CD4-positive, alpha-beta T cell treated with Interleukin-17A for 1 hour (primary cell): ENCODE data around the gene PHLDB1.
"Not testable (repeated sequence)": the region's sequence is repeated elsewhere in the genome, so short reads cannot be mapped to it uniquely, and the experiment has no call there.

Experiments used
- DNase-seq: peaks from one replicate; pipeline ENCODE4 v3.0.0-alpha.2; 2020

PHLDB1 gene

DNA sequence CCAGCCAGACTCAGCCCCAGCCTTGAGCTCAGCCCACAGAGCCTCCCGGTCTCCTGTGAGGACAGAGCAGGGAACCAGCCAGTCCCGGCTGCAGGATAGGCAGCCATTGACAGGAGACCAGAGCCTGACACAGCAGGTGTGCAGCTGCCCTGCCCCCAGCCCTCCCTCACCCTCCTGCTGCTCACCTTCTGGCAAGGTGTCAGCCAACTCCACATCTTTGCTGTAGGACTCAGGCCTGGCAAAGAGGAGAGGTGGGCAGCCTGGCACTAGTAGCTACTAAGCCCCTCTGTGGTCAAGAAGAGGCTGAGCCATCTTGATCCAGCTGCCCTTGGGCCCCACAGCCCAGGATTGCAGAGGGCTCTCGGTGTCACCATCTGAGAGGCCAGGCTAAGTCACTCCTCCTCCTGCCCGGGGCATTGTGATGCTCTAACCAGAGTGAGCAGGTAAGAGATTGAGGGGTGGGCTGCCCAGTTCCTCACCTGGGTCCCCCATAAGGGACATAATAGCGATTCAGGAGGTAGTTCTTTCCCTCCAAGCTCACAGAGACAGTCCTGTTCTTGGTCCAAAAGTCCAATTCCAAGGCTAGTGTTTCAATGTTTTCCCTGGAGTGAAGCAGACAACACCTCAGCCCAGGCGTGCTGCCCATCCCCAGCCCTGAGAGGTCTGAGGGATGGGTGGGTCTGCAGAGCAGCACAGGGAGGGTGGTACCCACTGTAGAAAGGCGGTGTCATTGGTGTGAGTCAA is 53.4 kb downstream of the PHLDB1 start:
- no peak for DNase-seq

DNA sequence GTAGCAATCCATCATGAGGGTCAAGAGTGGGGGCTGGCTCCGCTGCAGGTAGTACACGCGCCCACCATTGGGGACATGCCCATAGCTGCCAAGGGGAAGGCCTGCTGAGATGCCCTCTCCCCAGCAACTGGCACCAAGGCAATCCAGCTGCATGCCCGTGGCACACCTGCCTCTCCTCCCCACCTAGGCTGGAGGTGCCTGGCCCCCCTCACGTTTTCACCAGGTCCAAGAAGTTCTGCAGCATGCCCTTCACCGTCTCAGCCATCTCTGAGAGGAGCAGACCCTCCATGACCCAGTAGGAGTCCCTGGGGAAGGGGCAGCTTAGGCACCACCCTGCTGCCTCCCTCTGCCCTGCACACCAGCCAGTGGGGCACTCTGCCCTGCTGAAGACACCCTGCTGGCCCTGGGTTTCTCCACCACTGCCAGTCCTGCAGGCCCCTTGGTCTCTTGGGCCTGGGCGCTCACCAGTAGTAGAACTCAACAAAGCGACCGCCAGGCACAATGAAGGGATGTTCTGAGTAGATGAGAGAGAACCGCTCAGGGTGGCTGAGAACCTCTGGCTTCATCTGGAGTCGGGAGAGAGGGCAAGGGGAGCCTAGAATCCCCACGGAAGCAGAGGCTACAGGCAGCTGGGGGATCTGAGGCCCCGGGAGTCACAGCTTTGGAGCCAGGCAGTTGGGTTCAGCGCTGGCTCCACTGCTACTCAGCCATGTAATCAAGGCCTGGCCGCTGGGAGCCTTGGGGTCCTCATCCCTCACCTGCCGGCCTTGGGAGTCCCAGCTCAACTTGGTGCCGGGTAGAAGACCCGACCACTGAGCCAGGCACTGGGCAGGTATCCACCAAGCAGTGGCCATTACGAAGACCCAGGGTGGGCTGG is 54.2 kb downstream of the PHLDB1 start:
- no peak for DNase-seq

GRCh38 chr11:118662401-118663271 is 55.2 kb downstream of the PHLDB1 start:
- no peak for DNase-seq

GRCh38 chr11:118663381-118663780 is 56.0 kb downstream of the PHLDB1 start:
- DNase-seq, result no peak

DNA sequence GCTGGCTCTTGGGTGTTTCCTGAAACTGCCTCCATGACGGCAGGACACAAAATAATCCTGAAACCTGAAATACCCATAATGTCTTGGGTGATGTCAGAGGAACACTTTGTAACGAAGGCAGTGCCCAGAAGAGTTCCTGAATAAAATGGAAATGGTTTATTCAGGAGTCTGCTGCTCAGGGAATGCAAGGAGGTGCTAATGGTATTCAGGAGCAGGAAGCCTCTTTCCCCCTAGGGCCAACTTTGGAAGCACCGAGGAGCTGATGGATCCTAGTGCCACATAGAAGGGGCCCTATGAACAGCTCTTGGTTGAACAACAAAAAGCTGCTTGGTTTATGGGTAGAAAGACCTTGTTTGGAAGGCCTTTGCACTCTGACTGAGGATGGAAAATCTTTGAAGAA is 56.5 kb downstream of the PHLDB1 start:
- DNase-seq, result no peak

GRCh38 chr11:118666371-118666770 is 59.0 kb downstream of the PHLDB1 start:
- no peak for DNase-seq

DNA sequence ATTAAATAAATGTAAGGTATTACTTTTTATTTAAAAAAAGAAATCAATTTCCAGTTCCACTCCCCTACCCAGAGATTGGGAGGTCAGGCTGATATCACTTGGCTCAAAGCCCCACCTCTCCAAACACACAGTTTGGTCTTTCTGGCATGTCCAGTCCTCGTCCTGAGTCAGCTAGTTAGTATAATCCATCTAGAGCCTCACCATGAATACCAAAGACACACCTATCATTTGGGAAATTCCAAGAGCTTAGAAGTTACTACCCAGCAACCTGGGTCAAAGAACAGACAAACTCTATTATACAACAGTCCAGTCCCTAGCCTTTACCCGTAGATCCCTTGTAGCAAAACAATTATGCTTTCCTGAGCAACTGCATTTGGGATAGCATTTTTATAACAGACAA is 62.6 kb downstream of the PHLDB1 start:
- DNase-seq, result no peak

DNA sequence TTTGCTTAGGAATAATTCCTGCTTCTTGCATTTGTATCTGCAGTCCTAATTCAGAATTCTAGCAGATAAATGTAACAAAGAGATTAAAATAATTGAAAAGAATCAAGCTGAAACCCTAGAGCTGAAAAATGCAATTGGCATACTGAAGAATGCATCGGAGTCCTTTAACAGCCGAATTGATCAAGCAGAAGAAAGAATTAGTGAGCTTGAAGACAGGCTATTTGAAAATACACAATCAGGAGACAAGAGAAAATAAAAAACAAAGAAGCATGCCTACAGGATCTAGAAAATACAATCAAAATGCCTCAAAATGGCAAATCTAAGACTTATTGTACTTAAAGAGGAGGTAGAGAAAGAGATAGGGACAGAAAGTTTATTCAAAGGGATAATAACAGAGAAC is 63.8 kb downstream of the PHLDB1 start:
- DNase-seq, result no peak

DNA sequence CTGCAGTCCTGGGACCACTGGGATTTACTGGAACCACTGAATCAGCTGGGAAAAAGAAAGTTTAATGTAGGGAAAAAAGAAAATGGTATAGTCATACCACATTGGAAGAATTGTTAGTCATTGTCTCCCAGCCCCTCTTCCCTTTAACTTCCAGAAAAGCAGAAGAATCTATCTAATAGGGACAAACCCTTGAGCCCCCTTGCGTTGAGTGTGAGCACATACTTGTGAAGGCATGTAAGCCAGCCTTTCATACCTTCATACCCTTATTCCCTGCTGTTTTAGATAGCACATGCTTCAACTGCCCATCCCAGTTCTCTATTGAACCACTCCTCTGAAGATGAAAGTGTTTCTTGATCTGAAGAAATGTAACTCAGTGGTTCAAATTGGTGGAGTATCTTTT is 65.4 kb downstream of the PHLDB1 start:
- no peak for DNase-seq

DNA sequence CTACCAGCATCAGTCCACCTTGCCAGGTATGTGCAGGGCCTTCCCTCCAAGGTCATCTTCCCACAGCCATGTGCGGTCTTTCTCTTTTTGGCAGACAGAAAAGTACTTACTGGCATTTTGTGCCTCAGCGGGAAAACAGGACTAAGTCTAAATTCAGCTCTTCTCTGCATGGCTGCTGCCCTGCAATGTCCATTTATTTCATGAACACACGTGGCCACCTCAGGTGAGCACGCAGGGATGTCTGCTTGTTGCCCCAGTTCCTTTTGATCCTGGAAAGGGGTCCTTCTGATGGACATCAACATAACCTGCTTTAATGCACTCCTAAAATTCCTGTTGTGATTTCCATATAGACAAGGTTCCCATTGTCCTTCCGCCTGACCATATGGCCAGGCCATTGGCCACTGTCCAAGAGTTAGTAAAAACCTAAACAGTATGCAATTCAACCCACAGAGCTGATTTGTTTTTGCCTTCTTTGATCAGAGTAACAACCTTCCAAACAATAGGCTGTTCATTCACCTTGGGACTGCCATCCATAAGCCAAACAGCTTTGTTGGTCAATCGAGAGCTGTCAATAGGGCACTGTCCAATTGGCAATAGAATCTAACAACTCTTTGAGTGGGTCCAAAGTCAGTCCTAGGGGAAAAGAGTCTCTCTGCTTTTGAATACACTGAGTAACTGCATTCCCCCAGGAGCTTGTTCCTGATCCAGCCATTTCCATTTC is 66.1 kb downstream of the PHLDB1 start:
- no peak for DNase-seq

DNA sequence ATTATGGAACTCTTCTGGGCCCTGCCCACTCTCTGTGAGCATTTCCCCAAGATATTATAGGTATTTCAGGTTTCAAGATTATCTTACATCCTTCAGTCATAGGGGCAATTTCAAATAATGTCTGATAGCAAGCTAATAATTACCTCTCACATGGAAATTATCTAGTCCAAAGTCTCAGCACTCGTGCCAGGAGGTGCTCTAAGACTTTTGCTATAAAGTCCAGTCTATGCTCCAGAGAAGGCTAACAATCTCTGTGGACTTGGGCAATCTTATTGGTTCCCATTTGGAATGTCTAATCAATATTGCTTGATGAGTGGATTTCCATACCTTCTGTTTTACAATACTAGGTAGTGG is 66.6 kb downstream of the PHLDB1 start:
- no peak for DNase-seq

DNA sequence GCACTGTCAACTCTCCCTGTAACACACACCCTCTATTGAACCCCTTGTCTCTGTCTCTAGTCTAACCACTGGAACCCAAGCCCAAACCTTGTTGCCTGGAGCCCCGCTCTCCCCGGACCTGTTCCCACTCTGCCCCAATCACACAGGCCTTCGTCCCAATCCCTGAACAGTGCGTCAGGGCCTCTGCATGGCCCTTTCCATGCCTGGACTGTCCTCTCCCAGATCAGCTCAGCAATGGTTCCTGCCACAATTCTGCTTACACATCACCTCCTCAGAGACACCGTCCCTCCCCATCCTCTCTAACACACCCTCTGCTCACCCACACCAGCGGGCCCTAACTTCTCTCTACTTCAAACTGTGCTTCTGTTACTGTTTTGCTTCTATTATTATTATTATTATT is 70.6 kb downstream of the PHLDB1 start:
- no peak for DNase-seq

GRCh38 chr11:118678908-118679307 is 71.5 kb downstream of the PHLDB1 start:
- not testable (repeated sequence) for DNase-seq

DNA sequence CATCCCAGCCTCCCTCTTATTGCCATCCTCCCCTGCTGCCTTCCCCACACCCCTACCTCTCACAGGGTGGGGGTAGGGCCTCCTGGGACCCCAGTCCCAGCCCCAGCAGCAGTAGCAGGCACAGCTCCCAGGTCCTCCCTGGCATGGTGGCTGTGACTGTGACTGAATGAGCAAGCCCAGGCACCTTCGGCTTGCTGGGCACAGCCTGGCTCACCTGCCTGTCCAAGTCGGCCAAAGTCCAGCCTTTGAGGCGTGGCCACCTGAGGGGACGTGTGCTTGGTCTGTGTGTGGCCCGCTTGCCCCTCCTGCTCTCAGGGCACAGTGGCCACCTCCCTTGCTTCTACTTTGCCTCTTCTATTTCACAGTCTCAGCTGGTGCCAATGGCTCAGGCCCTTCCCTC is 72.1 kb downstream of the PHLDB1 start, which contains the start of gene TREH:
Gene TREH (minus strand): TSS at position 168 of the 400 bp plus-strand sequence. CDS start 23 bp downstream, at position 145.
- no peak for DNase-seq

GRCh38 chr11:118682372-118682771 is 75.0 kb downstream of the PHLDB1 start:
- no peak for DNase-seq

DNA sequence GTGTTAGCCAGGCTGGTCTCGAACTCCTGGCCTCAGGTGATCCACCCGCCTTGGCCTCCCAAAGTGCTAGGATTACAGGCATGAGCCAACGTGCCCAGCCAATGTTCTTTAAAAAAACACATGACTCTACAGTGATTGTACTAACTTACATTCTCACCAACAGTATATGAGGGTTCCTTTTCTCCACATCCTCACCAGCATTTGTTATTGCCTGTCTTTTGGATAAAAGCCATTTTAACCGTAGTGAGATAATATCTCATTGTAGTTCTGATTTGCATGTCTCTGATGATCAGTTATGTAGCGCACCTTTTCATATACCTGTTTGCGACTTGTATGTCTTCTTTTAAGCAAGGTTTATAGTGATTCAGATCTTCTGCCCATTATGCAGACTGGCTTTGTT is 75.5 kb downstream of the PHLDB1 start:
- DNase-seq, result not testable (repeated sequence)

GRCh38 chr11:118684187-118684586 is 76.8 kb downstream of the PHLDB1 start:
- no peak for DNase-seq

GRCh38 chr11:118687906-118688305 is 80.5 kb downstream of the PHLDB1 start:
- DNase-seq, result no peak

GRCh38 chr11:118688339-118688738 is 80.9 kb downstream of the PHLDB1 start:
- DNase-seq, result peak; percentile 58

DNA sequence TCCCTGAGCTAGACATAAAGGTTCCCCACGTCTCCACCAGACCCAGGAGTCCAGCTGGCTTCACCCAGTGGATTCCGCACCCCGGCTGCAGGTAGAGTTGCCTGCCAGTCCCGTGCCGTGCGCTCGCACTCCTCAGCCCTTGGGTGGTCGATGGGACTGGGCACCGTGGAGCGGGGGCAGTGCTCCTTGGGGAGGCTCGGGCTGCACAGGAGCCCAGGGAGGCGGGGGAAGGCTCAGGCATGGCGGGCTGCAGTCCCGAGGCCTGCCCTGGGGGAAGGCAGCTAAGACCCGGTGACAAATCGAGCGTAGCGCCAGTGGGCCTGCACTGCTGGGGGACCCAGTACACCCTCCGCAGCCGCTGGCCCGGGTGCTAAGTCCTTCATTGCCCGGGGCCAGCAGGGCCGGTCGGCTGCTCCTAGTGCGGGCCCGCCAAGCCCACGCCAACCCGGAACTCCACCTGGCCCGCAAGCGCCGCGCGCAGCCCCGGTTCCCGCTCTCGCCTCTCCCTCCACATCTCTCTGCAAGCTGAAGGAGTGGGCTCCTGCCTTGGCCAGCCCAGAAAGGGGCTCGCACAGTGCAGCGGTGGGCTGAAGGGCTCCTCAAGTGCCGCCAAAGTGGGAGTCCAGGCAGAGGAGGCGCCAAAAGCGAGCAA is 81.6 kb downstream of the PHLDB1 start:
- no peak for DNase-seq

GRCh38 chr11:118689503-118689851 is 82.1 kb downstream of the PHLDB1 start:
- DNase-seq, result no peak
